ENCODE results near the gene ALDH16A1. TPM values are rescaled to one million over a fixed set of nuclear protein-coding genes. Genes with fewer than 3 reads are reported as not detected.

ALDH16A1 gene
- total RNA-seq, 2 donors from 2014 or later = 9.5 to 18.5 TPM

DNA sequence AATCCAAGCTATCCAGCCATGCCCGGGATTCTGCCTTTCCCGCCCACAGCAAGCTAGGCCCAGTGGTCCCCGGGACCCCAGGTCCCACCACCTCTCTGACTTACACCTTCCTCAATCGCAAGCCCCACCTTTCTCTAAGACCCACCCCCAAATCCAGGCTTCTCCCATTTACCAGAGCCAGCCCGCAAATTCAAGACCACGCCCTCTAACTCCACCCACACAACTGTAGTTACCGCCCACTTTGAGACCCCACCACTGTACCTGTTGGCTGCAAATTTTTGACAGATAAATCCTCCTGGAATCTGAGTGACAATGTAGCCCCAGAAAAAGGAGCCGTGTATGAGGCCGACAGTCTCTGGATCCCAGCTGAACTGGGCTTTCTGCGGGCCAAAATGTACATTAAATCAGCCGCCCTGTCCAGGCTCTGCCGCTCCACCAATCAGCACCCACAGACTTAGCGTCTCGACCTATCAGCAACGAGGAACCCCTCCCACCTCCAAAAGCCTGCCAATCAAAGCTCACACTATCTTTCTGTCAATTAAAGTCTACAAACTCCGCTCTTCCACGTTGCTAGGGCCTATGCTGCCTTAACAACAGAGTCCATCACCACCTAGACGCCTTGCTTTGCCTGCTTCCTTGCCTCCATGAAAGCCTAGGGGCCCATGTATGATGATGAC lies 18.0 kb upstream of the ALDH16A1 start:
- Histone ChIP-seq H3K36me3 (no peaks in the 10 kb centered on the region), H3K27ac (no peak overlapping the region), H3K27me3 (peaks cover 10 to 23% of the 10 kb centered on the region in 2 donors), H3K4me3 (no peak overlapping the region), H3K9me3 (no peaks in the 10 kb centered on the region), H3K4me1 (peaks cover 0 to 6% of the 10 kb centered on the region in 2 donors)
- DNase-seq (ENCODE audit: low spot score) = no peak
- TF ChIP-seq, protein P1, sequence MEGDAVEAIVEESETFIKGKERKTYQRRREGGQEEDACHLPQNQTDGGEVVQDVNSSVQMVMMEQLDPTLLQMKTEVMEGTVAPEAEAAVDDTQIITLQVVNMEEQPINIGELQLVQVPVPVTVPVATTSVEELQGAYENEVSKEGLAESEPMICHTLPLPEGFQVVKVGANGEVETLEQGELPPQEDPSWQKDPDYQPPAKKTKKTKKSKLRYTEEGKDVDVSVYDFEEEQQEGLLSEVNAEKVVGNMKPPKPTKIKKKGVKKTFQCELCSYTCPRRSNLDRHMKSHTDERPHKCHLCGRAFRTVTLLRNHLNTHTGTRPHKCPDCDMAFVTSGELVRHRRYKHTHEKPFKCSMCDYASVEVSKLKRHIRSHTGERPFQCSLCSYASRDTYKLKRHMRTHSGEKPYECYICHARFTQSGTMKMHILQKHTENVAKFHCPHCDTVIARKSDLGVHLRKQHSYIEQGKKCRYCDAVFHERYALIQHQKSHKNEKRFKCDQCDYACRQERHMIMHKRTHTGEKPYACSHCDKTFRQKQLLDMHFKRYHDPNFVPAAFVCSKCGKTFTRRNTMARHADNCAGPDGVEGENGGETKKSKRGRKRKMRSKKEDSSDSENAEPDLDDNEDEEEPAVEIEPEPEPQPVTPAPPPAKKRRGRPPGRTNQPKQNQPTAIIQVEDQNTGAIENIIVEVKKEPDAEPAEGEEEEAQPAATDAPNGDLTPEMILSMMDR (IDR thresholded peaks at IDR 0.05) = no peak

DNA sequence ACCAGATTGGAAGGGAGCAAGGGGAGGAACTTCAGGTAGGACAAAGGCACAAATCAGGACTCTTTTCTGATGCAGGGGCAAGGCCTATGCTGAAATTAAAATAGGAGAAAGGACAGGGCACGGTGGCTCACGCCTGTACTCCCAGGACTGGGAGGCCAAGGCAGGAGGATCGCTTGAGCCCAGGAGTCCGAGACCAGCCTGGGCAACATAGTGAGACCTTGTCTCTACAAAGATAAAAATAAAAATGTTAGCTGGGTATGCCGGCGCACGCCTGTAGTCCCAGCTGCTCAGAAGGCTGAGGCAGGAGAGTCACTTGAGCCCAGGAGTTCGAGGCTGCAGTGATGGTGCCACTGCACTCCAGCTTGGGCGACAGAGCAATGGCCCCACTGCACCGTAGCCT lies 17.4 kb upstream of the ALDH16A1 start:
- Histone ChIP-seq H3K36me3 (no peaks in the 10 kb centered on the region), H3K4me3 (no peak overlapping the region), H3K27me3 (peaks cover 10 to 23% of the 10 kb centered on the region in 2 donors), H3K4me1 (peaks cover 0 to 6% of the 10 kb centered on the region in 2 donors), H3K9me3 (no peaks in the 10 kb centered on the region), H3K27ac (no peak overlapping the region)
- TF ChIP-seq, protein P1 (IDR thresholded peaks at IDR 0.05) = no peak
- DNase-seq (ENCODE audit: low spot score) = no peak

DNA sequence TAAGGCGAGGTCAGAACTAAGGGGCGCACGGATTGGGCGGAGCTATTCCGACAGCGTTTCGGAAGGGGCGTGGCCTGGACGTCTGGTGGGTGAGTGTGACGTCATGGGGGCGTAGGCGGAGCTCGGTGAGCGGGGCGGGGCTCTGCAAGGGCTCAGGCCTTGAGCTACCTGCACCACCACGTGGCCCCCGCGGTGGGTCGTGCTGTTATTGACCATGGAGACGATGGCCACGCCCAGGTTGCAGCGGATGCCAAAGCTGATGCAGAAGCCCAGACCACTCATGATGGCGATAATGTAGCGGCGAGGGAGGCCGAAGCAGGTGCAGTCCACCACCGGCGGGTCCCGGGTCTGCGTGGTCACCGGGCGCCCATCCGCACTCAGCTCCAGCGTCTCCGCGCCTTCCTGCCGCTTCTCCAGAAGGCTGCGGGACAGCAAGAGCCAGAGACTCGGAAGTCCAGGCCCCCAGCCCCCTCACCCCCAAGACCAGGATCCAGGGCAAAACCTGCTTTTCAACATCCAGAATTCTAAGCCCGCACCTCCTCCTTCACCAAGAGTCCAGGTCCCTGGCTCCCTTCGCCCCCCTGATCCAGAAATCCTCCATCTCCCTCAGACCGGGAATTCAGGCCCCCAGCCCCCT lies 16.5 kb upstream of the ALDH16A1 start:
- H3K4me3 ChIP-seq = no peak overlapping the region
- TF ChIP-seq, protein P1 (IDR thresholded peaks at IDR 0.05) = no peak
- no peak overlapping the region for H3K27ac ChIP-seq
- no peak for DNase-seq (ENCODE audit: low spot score)
- H3K9me3 ChIP-seq = no peaks in the 10 kb centered on the region
- peaks cover 10 to 23% of the 10 kb centered on the region in 2 donors for H3K27me3 ChIP-seq
- peaks cover 0 to 12% of the 10 kb centered on the region in 2 donors for H3K4me1 ChIP-seq
- H3K36me3 ChIP-seq = no peaks in the 10 kb centered on the region

DNA sequence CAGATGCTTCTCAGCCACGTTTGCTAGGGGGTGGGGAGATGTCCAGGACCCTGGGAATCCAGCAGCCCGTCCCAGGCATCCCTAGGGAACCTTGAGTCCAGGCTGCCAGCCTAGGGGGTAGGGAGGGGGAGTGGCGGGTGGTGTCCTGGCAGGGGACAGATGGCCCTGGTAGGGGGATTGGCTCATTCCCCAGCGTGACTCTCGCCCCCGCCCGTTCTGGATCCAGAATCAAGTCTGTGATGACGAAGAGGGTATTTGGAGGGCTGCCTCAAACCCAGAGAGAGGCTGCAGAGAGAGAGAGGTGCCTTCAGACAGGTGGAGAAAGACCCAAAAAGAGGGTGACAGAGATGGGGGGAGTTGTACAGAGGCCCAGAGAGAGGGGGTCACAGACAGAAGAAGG lies 15.8 kb upstream of the ALDH16A1 start:
- Histone ChIP-seq H3K4me1 (peaks cover 0 to 18% of the 10 kb centered on the region in 2 donors), H3K36me3 (no peaks in the 10 kb centered on the region), H3K4me3 (no peak overlapping the region), H3K9me3 (no peaks in the 10 kb centered on the region), H3K27me3 (peaks cover 7 to 19% of the 10 kb centered on the region in 2 donors), H3K27ac (no peak overlapping the region)
- no peak for DNase-seq (ENCODE audit: low spot score)
- TF ChIP-seq, protein P1 (IDR thresholded peaks at IDR 0.05) = no peak

DNA sequence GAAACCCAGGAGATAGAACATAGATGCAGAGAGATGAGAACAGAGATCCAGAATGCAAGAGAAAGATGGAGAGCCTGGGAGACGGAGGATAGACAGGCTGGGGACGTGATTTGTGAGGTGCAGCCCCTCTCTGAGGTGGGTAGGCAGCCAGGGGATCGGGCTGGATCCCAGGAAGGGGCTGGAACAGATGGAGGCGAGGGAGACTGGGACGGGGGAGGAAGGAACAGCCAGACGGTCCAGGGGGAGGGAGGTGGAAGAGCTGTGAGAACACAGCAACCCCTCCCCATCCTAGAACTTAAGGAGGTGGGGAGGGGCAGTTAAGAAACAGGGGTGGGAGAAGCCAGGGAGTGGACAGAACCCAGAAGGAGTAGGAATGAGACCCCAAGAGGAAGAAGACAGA lies 14.8 kb upstream of the ALDH16A1 start:
- DNase-seq (ENCODE audit: low spot score) = no peak
- TF ChIP-seq, protein P1 (IDR thresholded peaks at IDR 0.05) = no peak
- H3K4me1 ChIP-seq = peaks cover 0 to 16% of the 10 kb centered on the region in 2 donors

More for the DNA sequence above, 14.8 kb upstream of the ALDH16A1 start:
- no peak overlapping the region for H3K4me3 ChIP-seq
- H3K27me3 ChIP-seq = peaks cover 2 to 8% of the 10 kb centered on the region in 2 donors
- no peaks in the 10 kb centered on the region for H3K36me3 ChIP-seq
- H3K9me3 ChIP-seq = no peaks in the 10 kb centered on the region
- no peak overlapping the region for H3K27ac ChIP-seq

Data from right atrium auricular region (tissue), 2 donors.